ENCODE data around the gene ASGR2. TPM values are rescaled to one million over a fixed set of nuclear protein-coding genes. Genes with fewer than 3 reads are reported as not detected.

ASGR2 gene
- total and polyA plus RNA-seq, 9 donors = 0.20 to 0.72 (median 0.37) TPM; not detected in 2

DNA sequence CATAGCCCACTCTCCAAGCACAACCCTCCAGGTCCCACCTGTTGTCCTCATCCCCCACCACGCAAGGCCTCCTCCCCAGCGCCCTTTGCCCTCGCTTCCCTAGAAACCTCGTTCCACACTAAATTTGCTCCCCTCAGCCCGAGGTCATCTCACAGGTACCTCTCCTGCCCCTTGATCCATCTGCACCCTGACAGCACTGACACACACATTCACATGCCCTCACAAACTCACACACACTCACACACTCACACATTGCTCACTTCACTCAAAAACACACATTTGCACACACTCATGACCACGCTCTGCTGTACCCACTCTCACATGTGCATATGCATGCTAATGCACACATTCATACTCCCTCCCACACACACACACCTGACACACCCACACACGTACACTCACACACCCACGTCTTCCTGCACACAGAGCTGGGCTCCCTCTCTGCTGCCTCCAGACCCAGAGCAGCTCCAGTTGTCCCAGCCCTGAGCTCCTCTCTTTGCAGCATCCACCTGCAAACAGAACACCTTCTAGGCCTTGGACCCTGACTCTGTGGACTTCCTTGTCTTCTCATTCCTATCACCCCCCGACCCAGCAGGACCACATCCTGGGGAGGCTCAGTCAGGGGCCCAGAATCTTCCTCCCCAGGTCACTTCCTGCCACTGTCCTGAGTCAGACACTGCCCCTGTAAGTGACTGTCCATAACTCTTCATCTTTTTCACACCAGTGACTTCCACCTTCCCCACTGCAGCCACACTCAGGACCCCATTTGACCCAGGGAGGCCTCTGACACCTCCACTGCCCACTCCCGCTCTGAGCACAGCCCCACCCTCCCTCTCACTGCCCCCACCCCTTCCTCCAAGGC, 4.9 kb downstream of the ASGR2 start:
- DNase-seq = no peak
- no peak overlapping the region for H3K4me3 ChIP-seq
- H3K27me3 ChIP-seq = no peaks in the 10 kb centered on the region
- no peaks in the 10 kb centered on the region for H3K4me1 ChIP-seq (ENCODE audit: insufficient read depth)
- H3K9me3 ChIP-seq = no peaks in the 10 kb centered on the region
- 60 to 67% (median 66%) methylated on average over 10 of the region's 10 CpGs for whole genome bisulfite sequencing, 3 donors
- H3K36me3 ChIP-seq = no peaks in the 10 kb centered on the region
- intact Hi-C loops (cut with DNase I) = no loop called here
- no peak for TF ChIP-seq EP300 (IDR thresholded peaks at IDR 0.05)
- TF ChIP-seq POLR2A (IDR thresholded peaks at IDR 0.05) = no peak
- no peak for TF ChIP-seq CTCF (IDR thresholded peaks at IDR 0.05)
- H3K27ac ChIP-seq = no peak overlapping the region

- TF ChIP-seq EP300 (IDR thresholded peaks at IDR 0.05) = no peak
- TF ChIP-seq CTCF (IDR thresholded peaks at IDR 0.05) = no peak
- no peak for TF ChIP-seq POLR2A (IDR thresholded peaks at IDR 0.05)
- DNase-seq = no peak
- no peaks in the 10 kb centered on the region for H3K36me3 ChIP-seq
- H3K9me3 ChIP-seq = no peaks in the 10 kb centered on the region
- intact Hi-C loops (cut with DNase I) = no loop called here
- no peak overlapping the region for H3K4me3 ChIP-seq
- H3K27me3 ChIP-seq = no peaks in the 10 kb centered on the region
- H3K4me1 ChIP-seq (ENCODE audit: insufficient read depth) = no peaks in the 10 kb centered on the region
- 68 to 73% (median 68%) methylated on average over 9 of the region's 9 CpGs for WGBS, 3 donors
- H3K27ac ChIP-seq = no peak overlapping the region
Measured at GRCh38 chr17:7108981-7109380, 5.6 kb downstream of the ASGR2 start.

- DNase-seq = no peak
- WGBS, 3 donors = 81 to 94% (median 82%) methylated on average over 10 of the region's 10 CpGs
- intact Hi-C loops (cut with DNase I) = no loop called here
- Histone ChIP-seq H3K4me1 (ENCODE audit: insufficient read depth) (no peaks in the 10 kb centered on the region), H3K4me3 (no peak overlapping the region), H3K27me3 (no peaks in the 10 kb centered on the region), H3K9me3 (no peaks in the 10 kb centered on the region), H3K36me3 (no peaks in the 10 kb centered on the region), H3K27ac (no peak overlapping the region)
- no peak for TF ChIP-seq EP300 (IDR thresholded peaks at IDR 0.05)
- TF ChIP-seq POLR2A (IDR thresholded peaks at IDR 0.05) = no peak
- TF ChIP-seq CTCF (IDR thresholded peaks at IDR 0.05) = no peak
Measured at GRCh38 chr17:7108560-7108925, 6.1 kb downstream of the ASGR2 start.

DNA sequence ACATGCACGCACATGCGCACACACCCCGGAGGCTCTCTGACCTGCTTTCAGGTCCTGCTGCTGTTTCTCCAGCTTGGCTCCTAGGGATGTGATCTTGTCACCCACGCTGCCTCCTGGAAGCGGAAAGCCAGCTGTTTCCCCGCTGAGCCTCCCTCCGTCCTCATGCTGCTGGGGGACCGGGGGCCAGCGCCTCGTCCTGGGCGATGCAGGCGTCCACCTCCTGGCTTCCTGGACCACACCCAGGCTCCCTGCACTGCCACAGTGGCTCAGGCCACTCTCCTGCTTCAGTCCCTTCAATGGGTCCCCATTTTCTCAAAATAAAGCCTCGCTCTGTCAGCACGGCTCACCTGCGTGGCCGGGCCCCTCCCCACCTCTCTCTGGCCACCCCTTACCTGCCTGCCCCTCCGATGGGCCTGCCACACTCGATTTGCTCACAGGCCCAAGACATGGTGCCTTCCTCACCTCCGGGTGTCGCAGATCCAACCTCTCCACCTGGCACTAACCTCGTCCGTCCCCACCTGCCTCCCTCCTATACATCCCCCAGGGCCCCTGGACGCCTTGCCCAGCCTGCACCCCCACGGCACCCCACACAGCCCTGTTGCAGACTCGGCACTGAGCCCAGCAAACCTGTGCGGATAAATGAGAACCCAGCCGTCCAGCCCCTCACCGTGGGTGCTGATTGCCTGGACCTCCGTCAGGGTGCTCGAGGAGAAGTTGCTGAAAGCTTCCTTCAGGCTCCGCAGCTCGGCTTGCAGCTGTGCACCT, 6.6 kb downstream of the ASGR2 start:
- H3K36me3 ChIP-seq = no peaks in the 10 kb centered on the region
- no peak overlapping the region for H3K4me3 ChIP-seq
- no peaks in the 10 kb centered on the region for H3K27me3 ChIP-seq
- intact Hi-C loops (cut with DNase I) = no loop called here
- no peak for TF ChIP-seq EP300 (IDR thresholded peaks at IDR 0.05)
- TF ChIP-seq CTCF (IDR thresholded peaks at IDR 0.05) = no peak
- no peak for TF ChIP-seq POLR2A (IDR thresholded peaks at IDR 0.05)
- 72 to 82% (median 77%) methylated on average over 32 of the region's 32 CpGs for WGBS, 3 donors
- no peak overlapping the region for H3K27ac ChIP-seq
- no peaks in the 10 kb centered on the region for H3K9me3 ChIP-seq
- no peaks in the 10 kb centered on the region for H3K4me1 ChIP-seq (ENCODE audit: insufficient read depth)
- no peak for DNase-seq

Data from ovary (tissue), 9 donors.